UCSD-AML1 (cell line): Measurements from ENCODE around the gene BOC.

Experiments
- DNase-seq: peaks from one replicate; lab custom pipeline; 2025; ENCODE audit not compliant: unreplicated experiment; lab: John Stamatoyannopoulos, UW

Gene BOC

GRCh38 chr3:113285226-113285625, 73.9 kb downstream of the BOC start:
- DNase-seq, result no peak

- DNase-seq, result no peak
Measured at GRCh38 chr3:113285741-113286140, 74.4 kb downstream of the BOC start.

GRCh38 chr3:113286524-113286923, 75.2 kb downstream of the BOC start:
- DNase-seq, result no peak

GRCh38 chr3:113287111-113287802, 75.9 kb downstream of the BOC start:
- DNase-seq, result no peak

- DNase-seq, result no peak
Measured at GRCh38 chr3:113287803-113288648, 76.7 kb downstream of the BOC start.

GRCh38 chr3:113288881-113289280, 77.5 kb downstream of the BOC start:
- no peak for DNase-seq

GRCh38 chr3:113291572-113291971, 80.2 kb downstream of the BOC start:
- DNase-seq, result no peak

- DNase-seq, result no peak
Measured at GRCh38 chr3:113292933-113293332, 81.6 kb downstream of the BOC start.

- DNase-seq, result no peak
Measured at GRCh38 chr3:113293348-113293747, 82.0 kb downstream of the BOC start.

GRCh38 chr3:113295463-113295862, 84.1 kb downstream of the BOC start:
- DNase-seq, result no peak

GRCh38 chr3:113297287-113297686, 85.9 kb downstream of the BOC start:
- DNase-seq, result no peak

- DNase-seq, result no peak
Measured at GRCh38 chr3:113297841-113298240, 86.5 kb downstream of the BOC start.

- DNase-seq, result no peak
Measured at GRCh38 chr3:113300596-113300995, 89.2 kb downstream of the BOC start.

GRCh38 chr3:113304102-113304501, 92.7 kb downstream of the BOC start:
- DNase-seq, result no peak

GRCh38 chr3:113304856-113305540, 93.6 kb downstream of the BOC start:
- DNase-seq, result no peak

- DNase-seq, result no peak
Measured at GRCh38 chr3:113310960-113311359, 99.6 kb downstream of the BOC start.

GRCh38 chr3:113312416-113312815, 101.1 kb downstream of the BOC start:
- DNase-seq, result no peak

GRCh38 chr3:113314923-113315322, 103.6 kb downstream of the BOC start:
- no peak for DNase-seq

GRCh38 chr3:113329757-113330156, 118.4 kb downstream of the BOC start:
- DNase-seq, result no peak

- no peak for DNase-seq
Measured at GRCh38 chr3:113330742-113331141, 119.4 kb downstream of the BOC start.

- no peak for DNase-seq
Measured at GRCh38 chr3:113331187-113331586, 119.8 kb downstream of the BOC start.
